Nephron (organoid): ENCODE results near the gene UBE3D.

ENCODE experiments used
- H3K27ac Mint-ChIP-seq, 3 experiments: 2 replicates each; pipeline ENCODE4 v1.8.0; 2020; ENCODE audit warnings: mixed read lengths in 3 of 3, mild to moderate bottlenecking in 2 of 3, moderate library complexity in 1 of 3
- H3K27me3 Mint-ChIP-seq: 2 replicates; pipeline ENCODE4 v1.8.0; 2021; ENCODE audit warnings: low read depth, mild to moderate bottlenecking, moderate library complexity, mixed read lengths
- H3K36me3 Mint-ChIP-seq: 2 replicates; pipeline ENCODE4 v1.8.0; 2020; ENCODE audit warnings: low read depth, mixed read lengths
- H3K4me1 Mint-ChIP-seq: 2 replicates; pipeline ENCODE4 v1.8.0; 2020; ENCODE audit warnings: mixed read lengths
- H3K4me3 Mint-ChIP-seq, 3 experiments: 2 replicates each; pipeline ENCODE4 v1.8.0; 2020; ENCODE audit warnings: mild to moderate bottlenecking in 3 of 3, mixed read lengths in 3 of 3, moderate library complexity in 2 of 3
- H3K9me3 Mint-ChIP-seq: 2 replicates; pipeline ENCODE4 v1.8.0; 2020; ENCODE audit warnings: mixed read lengths
- CTCF ChIP-seq, 3 experiments: fragments of 200-600 bp; sonication (generic); IDR thresholded peaks; one replicate each; pipeline ENCODE4 v1.5.0; 2021; ENCODE audit warnings: antibody characterized with exemption in 3 of 3; ENCODE audit not compliant: unreplicated experiment in 3 of 3

Gene UBE3D

GRCh38 chr6:82881519-82881918 lies 184.1 kb downstream of the UBE3D start:
- H3K4me3 Mint-ChIP-seq: no peak overlapping the region
- peak overlapping the region in 2 of 3 experiments; percentile 1 to 33 for H3K27ac Mint-ChIP-seq
- peaks cover 32% of the 10 kb centered on the region for H3K4me1 Mint-ChIP-seq
- H3K36me3 Mint-ChIP-seq: no peaks in the 10 kb centered on the region
- TF ChIP-seq CTCF (IDR thresholded peaks at IDR 0.05; ENCODE audit: unreplicated experiment in 3 of 3): no peak
- H3K9me3 Mint-ChIP-seq: no peaks in the 10 kb centered on the region
- no peaks in the 10 kb centered on the region for H3K27me3 Mint-ChIP-seq

- no peak for TF ChIP-seq CTCF (IDR thresholded peaks at IDR 0.05; ENCODE audit: unreplicated experiment in 3 of 3)
- Mint-ChIP-seq H3K27ac (peak overlapping the region in 2 of 3 experiments; percentile 38 to 47), H3K4me1 (peaks cover 36% of the 10 kb centered on the region), H3K4me3 (no peak overlapping the region), H3K9me3 (no peaks in the 10 kb centered on the region), H3K27me3 (no peaks in the 10 kb centered on the region), H3K36me3 (no peaks in the 10 kb centered on the region)
These were observed 186.8 kb downstream of the UBE3D start for GRCh38 chr6:82878812-82879211.

GRCh38 chr6:82877213-82878195 lies 188.1 kb downstream of the UBE3D start:
- H3K4me1 Mint-ChIP-seq: peaks cover 31% of the 10 kb centered on the region
- no peaks in the 10 kb centered on the region for H3K9me3 Mint-ChIP-seq
- H3K27ac Mint-ChIP-seq: peak overlapping the region in 2 of 3 experiments; percentile 29 to 30
- no peaks in the 10 kb centered on the region for H3K27me3 Mint-ChIP-seq
- no peak for TF ChIP-seq CTCF (IDR thresholded peaks at IDR 0.05; ENCODE audit: unreplicated experiment in 3 of 3)
- H3K36me3 Mint-ChIP-seq: no peaks in the 10 kb centered on the region
- no peak overlapping the region for H3K4me3 Mint-ChIP-seq

GRCh38 chr6:82875573-82876185 lies 190.0 kb downstream of the UBE3D start:
- Mint-ChIP-seq H3K36me3 (no peaks in the 10 kb centered on the region), H3K4me1 (peaks cover 16% of the 10 kb centered on the region), H3K4me3 (no peak overlapping the region), H3K27me3 (no peaks in the 10 kb centered on the region), H3K27ac (peak overlapping the region in 1 of 3 experiments; percentile 17), H3K9me3 (no peaks in the 10 kb centered on the region)
- no peak for TF ChIP-seq CTCF (IDR thresholded peaks at IDR 0.05; ENCODE audit: unreplicated experiment in 3 of 3)

GRCh38 chr6:82874867-82875266 lies 190.8 kb downstream of the UBE3D start:
- Mint-ChIP-seq H3K27ac (no peak overlapping the region), H3K27me3 (no peaks in the 10 kb centered on the region), H3K36me3 (no peaks in the 10 kb centered on the region), H3K4me1 (peaks cover 10% of the 10 kb centered on the region), H3K9me3 (no peaks in the 10 kb centered on the region), H3K4me3 (no peak overlapping the region)
- TF ChIP-seq CTCF (IDR thresholded peaks at IDR 0.05; ENCODE audit: unreplicated experiment in 3 of 3): no peak
